Measurements from ENCODE around the gene PRELP.
"Not testable (repeated sequence)": the region's sequence is repeated elsewhere in the genome, so short reads cannot be mapped to it uniquely, and the experiment has no call there.

The PRELP gene

DNA sequence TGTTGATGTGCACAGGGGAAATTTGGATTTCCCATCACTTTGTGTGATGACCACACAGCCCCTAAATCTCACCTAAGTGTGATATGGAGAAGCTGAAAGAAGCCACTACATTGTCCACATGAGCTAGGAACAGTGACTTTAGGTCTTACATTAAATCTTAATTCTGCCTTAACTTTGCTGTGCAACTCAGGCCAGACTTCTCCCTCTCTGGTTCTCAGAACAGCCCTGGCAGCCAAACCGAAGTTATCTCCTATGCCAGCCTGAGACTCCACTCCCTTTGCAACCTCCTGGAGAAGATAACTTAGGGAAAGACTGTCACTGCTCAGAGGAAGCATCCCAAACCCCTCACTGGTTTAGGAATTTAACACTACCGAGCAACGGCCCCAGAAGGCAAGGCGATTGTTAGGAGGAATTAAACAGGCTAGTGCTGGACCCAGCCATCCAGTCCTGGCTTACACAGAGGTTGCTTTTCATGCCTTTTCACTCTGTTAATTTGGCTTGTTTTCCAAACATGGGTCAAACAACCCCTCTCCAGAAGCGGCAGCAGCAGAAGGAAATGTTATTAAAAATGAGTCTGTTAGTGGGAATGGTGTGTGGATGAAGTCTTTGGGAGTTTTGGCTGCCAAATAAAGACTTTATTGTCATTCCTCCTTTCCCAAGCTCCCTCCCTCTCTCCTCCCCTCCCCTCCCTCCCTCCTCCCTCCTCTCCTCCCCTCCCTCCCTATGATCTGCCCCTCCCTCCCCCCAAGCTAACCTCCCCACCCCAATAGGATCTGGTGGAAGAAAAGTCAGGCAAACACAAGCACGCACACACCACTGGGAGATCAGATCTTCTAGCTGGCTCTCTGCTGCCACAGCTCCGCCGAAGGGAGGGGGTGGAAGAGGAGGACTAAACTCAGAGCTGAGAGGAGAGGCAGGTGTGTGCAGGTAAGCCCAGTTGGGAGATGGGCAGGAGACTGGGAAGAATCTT, at the start of gene PRELP:
PRELP (plus strand) TSS at position 795 of the 970 bp plus-strand sequence. CDS start 7,379 bp downstream, outside the sequence.
- DNase-seq (ENCODE audit: low read depth in 2 of 2) = no peak

DNA sequence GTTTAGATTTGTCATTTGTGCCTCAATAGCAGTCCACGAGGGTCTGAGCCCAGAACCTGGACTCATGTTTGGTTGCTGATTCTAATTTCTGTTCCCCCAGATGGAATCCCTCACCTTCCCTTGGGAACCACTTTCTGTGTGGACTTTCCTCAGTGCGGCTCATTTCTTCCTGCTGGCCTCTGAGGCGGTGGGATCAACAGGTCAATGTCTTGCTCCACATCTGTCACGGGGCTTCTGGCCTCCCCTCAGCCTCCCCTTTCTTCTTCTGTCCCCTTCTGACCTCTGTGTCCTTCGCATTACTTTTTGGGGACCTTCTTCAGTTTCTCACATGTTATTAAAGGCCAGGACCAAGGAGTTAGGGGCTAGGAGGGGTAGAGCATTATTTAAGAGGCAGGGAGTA, 49.2 kb upstream of the PRELP start:
- no peak for DNase-seq (ENCODE audit: low read depth in 2 of 2)

DNA sequence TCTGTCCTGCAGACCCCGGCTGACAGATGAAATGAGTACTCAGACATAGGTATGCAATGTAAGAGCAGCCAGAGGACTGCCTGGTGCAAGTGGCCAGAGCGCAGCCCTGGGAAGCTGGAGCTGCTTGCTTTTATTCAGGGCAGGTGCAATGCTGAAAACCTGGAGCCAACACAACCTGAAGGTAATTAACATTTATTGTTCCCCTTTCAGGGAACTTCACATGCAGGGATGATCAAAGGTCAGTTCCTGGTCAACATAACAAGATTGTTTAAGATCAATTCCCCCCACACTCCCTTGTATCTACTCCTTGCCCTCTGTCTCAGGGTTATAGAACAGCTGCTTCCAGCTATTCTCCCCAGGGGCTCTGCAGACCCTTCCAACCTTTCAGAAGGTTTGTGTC, 48.7 kb upstream of the PRELP start:
- DNase-seq (ENCODE audit: low read depth in 2 of 2) = no peak

DNA sequence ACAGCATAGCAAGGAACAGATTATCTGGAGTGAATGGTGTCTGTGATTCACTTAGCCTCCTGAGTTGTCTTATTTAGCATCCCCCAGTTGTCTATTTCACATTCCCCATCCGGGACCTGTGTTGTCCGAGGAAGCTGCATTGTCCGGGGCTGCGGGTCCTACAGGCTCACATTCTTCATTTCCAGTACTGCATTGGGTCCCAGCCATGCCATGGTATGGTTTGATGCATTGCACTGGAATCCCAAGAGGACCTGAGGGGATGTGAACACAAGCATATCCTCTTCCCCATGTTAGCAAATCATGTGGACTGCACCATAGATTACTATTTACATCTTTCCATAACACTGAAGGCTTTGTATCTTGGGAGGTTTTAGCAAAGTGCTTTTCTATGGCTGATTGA, 48.2 kb upstream of the PRELP start:
- no peak for DNase-seq (ENCODE audit: low read depth in 2 of 2)

DNA sequence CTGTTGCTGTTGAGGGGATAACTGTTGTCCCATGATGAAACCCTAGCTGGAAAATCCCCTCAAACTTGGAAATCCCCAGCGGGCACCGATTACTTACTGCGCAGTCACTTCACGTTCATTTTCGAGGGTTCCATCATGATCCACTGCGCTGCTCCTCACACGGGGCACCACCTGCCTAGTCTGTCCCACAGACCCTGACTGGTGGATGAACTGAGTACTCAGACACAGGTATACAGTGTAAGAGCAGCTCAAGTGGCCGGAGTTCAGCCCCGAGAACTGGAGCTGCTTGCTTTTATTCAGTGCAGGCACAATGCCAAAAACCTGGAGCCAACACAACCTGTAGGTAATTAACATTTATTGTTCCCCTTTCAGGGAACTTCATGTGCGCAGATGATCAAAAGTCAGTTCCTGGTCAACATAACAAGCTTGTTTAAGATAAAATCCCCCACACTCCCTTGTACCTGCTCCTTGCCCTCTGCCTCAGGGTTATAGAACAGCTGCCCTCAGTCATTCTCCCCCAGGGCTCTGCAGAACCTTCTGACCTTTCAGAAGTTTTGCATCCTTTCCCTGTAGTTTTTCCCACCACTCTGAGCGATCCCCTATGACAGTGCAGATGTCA, 46.5 kb upstream of the PRELP start:
- DNase-seq (ENCODE audit: low read depth in 2 of 2) = no peak

DNA sequence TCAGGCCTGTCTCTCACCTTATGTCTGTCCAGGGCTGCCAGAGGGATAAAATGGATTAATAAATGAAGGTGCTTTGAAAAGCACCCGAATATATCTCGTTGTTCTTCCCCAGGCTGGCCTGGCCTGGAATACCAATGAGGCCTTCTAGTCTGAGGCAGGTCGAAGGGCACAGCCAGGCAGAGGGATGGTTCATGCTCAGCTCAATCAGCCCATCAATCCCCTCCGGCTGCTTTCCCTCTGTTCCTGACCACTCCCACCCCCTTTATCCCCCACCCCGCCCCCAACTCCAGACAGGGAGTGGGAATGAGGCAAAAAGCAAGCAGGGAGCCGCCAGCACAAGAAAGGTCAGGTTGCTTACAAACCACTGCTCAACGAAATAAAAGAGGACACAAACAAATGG, 40.0 kb upstream of the PRELP start:
- no peak for DNase-seq (ENCODE audit: low read depth in 2 of 2)

DNA sequence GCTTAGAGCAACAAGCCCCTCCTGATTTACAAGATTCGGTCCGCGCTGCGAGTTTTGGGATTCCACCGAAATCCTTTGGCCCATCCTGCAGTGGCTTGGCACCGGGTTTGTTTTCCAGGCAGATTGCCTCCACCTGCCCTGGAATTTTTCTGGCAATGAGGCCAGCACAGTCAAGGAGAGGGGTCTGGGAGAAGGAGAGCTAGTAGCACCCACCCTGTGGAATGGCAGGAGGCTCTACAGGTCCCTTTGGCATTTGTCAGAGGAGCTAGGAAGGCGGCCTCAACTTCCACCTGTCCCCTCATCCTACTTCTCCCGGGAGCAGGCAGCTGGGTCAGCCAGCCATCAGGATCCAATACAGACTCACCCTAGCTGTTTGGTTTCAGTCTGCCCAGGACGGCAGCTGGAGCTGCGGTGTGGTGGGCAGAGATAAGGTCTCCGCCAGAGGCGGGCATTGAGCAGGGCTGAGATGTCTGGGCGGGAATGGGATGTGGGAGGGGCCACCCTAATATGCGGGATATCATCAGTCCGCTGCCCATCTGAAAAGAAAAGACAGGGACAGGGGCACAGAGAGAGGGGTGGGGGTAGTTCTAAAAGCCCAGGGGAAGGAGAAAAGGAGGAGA, 37.8 kb upstream of the PRELP start:
- no peak for DNase-seq (ENCODE audit: low read depth in 2 of 2)

DNA sequence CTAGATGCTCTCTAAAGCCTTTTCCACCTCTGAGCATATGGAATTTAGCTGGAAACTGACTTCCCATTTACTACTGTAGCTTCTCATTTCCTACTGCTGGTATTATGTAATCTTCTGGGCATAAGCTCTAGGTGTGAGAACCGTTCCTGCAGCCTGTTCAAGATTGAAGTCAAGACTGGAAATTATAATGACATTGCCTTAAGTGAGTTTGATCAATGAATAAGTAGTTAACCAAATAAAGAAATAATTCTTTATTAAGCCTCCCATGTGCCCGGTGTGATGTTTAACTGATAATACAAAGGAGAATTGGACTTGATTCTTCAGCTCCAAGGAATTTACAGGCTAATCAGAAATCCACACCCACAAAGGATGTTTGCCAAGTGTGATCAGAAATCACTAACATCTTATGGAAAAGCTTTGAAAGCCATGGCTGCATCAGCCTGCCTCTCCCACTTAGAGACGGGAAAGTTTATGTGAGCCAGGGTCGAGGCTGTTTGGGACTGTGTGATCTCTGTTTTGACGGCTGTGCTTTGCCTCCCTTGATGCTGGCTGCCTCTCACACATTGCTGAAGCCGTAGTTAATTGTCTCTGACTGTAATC, 36.4 kb upstream of the PRELP start:
- no peak for DNase-seq (ENCODE audit: low read depth in 2 of 2)

DNA sequence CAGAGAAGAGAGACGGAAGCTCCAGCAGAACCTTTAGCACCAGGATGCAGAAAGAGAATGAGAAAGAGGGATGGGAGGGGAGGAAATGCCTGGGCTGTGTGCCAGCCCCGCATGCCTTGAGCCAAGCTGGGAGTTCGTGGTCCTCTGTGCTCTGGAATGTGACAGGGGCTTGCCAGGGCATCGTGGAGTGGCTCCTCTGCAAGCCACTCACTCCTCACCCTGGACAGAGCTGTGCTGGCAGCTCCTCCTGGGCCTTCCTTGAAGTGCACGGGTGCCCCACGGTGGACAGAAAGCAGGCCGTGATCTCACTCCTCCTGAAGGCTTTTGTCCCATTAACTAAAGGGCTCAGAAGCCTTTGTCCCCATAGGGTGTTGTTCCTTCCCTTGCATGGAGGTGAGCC, 34.8 kb upstream of the PRELP start:
- DNase-seq (ENCODE audit: low read depth in 2 of 2) = no peak

DNA sequence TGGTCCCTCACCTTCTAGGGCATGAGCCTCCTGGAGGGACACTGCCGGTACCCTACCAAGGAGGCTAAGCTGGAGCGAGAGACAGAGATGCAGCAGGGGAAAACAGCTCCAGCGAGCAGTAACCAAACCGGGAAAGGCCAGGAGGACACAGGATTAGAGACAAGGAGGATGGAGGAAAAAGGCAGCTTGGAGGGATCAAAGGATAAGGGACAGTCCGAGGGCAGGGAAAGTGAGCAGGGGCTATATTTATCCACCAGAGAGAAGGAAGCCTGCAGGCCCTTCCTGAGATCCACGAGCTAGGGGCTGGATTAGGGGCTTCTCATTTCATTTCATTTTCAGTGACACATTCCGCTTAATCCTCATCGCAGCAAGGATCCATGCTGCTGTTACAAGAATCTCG, 33.8 kb upstream of the PRELP start:
- no peak for DNase-seq (ENCODE audit: low read depth in 2 of 2)

DNA sequence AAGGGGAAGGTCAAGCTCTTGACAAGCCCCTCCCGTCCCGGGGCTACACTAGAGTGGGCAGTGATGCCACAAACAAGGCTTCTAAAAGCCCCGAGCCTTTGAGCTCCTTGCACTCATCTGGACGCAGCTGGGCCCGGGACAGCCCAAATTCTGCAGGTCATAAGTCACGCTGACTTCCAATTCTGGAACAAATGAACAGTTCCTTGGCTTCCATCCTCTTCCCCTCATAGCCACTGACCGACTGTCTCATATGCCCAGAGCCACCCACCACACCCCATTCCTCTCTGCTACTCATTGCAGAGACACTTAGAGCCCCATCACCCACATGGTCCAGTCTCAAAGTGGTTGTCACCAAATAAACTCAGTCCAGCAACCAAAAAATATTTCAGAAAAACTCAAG, 32.8 kb upstream of the PRELP start:
- no peak for DNase-seq (ENCODE audit: low read depth in 2 of 2)

DNA sequence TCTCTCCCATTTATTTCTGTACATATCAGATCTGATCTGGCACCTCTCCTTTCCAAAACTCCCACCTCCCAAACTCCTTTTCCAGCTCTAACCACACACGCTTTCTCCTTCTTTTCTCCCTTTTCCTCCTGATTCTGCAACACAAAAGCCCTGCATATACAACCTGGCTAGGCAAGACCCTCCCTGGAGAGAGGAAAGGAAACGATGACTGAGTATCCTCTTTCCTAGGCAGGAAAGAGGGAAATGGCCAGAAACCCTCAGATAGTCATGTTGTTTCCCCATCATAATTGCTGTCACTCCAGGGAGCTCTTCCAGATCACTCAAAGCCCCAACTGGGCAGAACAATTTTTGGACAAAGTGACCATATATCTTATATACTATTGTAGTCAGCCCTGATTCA, 32.3 kb upstream of the PRELP start:
- no peak for DNase-seq (ENCODE audit: low read depth in 2 of 2)

DNA sequence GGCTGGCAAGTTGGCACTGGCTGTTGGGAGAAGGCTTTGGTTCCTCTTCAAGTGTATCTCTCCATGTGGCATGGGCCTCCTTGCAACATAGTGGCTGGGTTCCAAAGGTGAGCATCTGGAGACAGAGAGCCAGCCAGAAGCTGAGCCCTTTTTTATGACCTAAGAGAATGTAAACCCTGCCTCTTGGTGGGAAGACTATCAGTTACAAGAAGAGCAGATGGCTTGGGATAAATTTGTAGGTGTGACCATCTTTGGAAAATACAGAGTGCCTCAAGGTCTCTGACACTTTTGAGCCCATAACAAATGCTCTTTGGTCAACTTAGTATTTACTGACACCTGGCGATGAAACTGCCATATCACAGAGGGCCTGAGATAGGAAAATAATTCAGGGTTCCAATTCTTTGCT, 31.4 kb upstream of the PRELP start:
- no peak for DNase-seq (ENCODE audit: low read depth in 2 of 2)

DNA sequence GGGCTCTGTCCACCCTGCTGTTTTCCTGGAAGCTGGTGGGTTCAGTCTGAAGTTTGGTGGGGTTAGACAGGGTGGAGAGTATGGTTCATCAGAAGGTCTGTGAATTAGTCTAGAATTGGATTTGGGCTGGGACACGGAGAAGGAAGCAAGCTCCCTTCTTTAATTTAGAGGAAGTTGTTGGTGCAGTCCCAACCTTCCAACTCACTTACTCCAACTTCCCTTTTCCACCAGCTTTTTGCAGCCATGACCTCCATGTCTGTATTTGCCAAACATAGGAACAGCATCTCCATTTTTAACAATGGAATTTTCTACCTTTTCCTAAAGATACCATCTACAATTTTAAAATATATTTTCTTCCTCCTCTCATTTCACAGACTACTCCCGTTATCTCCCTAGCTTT, 28.5 kb upstream of the PRELP start:
- DNase-seq (ENCODE audit: low read depth in 2 of 2) = no peak

DNA sequence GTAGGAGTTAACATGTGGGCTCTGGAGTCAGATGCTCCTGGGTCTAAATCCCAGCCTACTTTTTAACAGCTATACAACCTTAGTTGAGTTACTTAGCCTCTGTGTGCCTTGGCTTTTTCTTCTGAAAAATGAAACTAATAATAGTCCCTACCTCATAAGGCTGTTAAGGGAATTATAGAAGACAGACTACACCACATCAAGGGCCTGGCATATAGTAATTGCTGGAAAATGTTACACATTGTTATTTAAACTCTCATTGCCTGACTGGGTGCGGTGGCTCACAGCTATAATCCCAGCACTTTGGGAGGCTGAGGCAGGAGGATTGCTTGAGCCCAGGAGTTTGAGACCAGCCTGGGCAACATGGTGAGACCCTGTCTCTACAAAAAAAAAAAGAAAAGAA, 28.0 kb upstream of the PRELP start:
- DNase-seq (ENCODE audit: low read depth in 2 of 2) = not testable (repeated sequence)

DNA sequence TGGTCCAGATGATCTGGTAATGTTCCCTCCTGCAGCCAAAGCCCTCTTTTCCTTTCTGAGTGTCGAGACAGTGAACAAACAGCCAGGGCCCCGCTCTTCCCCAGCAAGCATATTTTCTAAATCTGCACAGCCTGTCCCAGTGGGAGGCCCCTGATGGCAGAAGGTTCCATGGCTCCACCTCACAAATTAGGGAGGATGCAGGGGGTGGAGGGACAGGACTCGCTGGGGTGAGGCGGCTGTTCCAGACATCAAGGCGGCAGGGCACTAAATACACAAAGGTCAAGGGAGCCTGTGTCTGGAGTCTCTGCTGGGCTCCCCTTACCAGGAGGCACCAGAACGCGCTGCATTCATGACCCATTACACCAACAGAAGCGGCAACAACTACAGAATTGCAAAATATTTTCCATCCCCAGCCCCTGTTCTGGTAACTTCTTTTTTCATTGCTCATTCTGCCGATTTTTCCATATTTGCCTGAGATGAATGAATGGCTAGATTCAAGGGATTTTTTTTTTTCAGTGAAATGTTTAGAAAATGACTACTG, 27.0 kb upstream of the PRELP start:
- no peak for DNase-seq (ENCODE audit: low read depth in 2 of 2)

DNA sequence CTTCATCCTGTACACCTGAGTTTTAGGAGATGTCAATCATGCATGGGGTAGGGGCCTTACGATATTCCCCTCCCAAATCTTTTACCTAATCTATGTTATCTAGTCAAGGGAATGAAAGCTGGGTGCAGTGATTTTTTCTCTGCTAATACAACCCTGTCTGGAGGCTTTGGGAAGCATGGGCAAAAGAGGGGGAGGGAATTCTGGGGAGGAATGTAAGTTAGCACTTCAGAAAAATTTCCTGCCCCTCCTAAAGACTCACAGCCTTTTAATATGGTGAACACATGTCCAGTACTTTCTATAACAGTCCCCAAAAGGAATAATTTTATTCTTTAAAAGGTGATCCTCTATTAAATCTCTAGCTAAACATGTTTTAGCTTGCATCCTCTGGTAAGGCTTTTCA, 25.6 kb upstream of the PRELP start:
- DNase-seq (ENCODE audit: low read depth in 2 of 2) = no peak

DNA sequence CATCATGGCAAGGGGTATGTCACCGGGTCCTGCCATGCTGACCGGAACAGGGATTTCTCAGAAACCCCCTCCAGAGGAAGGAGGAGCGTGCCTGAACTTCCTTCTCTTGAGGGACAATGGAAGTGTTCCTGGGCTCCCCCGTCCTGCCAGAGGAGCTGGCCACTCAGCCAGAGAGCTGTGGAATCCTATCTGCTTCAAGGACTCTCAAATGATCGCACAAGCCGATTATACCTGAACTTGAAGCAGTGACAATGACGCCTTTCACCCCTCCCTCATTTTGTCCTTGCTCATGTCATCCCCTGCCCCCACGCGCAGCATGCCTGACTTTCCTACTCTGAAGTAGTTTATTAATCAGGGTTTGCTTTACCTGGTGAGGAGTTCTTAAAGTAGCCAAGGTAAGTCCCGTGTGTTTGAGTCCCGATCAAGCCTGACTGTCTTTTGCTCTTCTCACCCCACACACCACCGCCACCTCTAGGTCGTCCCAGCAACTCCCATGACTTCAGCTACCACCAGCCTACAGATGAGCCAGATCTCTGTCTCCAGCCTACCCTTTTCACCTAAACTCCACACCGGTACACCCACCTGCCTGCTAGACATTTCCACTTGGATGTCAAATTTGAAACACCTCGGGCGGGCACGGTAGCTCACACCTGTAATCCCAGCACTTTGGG, 25.0 kb upstream of the PRELP start:
- no peak for DNase-seq (ENCODE audit: low read depth in 2 of 2)

DNA sequence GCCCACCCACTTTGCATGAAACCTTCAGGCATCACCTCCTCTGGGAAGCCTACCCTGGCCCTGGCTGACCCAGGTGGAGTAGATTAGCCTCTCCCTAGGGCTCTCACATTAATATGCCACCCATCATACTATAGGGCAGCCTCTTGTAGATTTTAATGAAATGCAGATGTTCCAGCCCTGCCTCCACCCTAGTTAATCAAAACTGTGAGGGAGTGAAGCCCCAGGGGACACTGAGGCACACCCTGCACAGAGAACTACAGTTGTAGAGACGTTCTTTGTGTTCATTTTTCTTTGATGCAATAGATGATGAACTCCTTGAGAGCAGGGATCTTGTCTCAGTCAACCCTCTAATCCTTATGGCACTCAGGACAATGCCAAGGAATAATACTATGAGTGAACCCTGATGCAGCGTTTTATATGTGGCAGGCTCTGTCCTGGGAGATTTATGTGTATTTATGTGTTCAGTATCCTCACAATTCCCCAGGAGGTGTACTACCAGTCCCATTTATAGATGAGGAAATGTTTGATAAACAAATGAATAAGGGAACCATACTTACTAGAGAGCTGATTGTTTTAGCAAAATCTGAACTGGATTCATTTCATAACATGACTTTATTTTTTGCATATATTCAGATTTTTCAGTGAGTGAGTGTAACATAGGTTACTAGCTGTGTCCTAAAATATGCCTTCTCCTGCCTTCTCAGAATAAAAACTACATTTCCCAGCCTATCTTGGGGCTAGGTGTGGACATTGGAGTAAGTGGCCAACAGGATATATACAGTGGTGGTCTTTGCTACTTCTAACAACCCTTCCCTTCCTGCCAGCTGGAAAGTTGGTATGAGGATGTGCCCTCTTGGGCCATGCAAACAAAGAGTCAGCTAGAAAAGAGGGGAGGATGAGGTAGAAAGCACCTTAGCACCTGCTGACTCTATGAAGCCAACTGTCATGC, 23.5 kb upstream of the PRELP start:
- no peak for DNase-seq (ENCODE audit: low read depth in 2 of 2)

DNA sequence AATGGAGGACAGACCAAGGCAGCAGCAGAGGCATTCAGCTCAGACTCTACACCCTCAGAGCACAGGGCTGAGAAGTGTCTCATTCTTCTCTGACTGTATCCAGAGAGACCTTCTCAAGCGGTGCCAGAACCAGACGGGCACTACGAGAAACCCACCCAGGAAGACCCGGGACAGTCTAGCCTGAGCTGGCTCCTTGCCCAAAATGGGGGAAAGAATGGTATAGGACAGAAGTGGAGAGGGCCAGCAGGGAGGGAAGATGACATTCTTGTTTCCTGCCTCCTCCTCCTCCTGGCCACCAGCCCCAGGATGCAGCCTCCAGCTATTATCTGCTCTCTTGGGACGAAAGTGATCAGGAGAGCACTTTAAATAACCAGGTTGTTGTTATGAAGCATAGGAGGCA, 22.6 kb upstream of the PRELP start:
- DNase-seq (ENCODE audit: low read depth in 2 of 2) = no peak

All from stimulated activated CD8-positive, alpha-beta memory T cell treated with anti-CD3 and anti-CD28 coated beads, Interleukin-2, amount 100 ng/mL, for 1 hour (primary cell).